T-helper 1 cell (primary cell): ENCODE measurements around the gene ABHD17A.

Experiments used
- DNase-seq, 5 donors: peaks; one replicate each; pipeline ENCODE4 v3.0.0-alpha.2; 2012 to 2020

ABHD17A gene

GRCh38 chr19:1837222-1837565 lies 48.1 kb downstream of the ABHD17A start:
- DNase-seq: no peak

DNA sequence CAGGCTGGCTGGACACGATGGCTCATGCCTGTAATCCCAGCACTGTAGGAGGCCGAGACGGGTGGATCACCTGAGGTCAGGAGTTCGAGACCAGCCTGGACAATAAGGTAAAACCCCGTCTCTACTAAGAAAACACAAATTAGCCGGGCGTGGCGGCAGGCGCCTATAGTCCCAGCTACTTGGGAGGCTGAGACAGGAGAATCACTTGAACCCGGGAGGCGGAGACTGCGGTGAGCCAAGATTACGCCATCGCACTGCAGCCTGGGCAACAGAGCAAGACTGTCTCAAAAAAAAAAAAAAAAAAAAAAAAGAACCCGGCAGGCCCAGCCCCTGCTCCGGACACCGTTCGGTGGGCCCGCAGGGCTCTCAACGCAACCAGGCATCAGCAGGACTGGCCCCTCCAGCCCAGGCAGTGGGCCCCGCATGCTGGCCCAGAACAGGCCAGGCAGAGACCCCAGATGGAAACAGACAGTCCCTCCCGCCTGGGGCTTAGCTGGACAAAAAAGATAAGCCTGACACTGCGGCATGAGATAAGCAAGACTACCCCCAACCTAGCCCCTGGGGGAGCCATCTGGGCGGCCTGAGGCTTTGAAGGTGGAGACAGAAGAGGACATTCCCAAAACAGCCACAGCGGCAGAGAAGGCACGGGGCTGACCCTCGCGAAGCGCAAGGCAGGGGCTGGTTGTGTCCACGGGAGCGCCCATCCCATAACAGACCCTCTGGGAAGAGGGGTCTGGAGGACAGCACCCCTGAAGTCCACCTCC lies 48.7 kb downstream of the ABHD17A start:
- no peak for DNase-seq

- no peak for DNase-seq
Measured at GRCh38 chr19:1833540-1833939, 51.8 kb downstream of the ABHD17A start.

- DNase-seq: no peak
Measured at GRCh38 chr19:1832046-1832663, 53.1 kb downstream of the ABHD17A start.

- no peak for DNase-seq
Measured at GRCh38 chr19:1830978-1831377, 54.3 kb downstream of the ABHD17A start.

- no peak for DNase-seq
Measured at GRCh38 chr19:1830568-1830967, 54.7 kb downstream of the ABHD17A start.

- DNase-seq: no peak
Measured at GRCh38 chr19:1829958-1830357, 55.3 kb downstream of the ABHD17A start.

DNA sequence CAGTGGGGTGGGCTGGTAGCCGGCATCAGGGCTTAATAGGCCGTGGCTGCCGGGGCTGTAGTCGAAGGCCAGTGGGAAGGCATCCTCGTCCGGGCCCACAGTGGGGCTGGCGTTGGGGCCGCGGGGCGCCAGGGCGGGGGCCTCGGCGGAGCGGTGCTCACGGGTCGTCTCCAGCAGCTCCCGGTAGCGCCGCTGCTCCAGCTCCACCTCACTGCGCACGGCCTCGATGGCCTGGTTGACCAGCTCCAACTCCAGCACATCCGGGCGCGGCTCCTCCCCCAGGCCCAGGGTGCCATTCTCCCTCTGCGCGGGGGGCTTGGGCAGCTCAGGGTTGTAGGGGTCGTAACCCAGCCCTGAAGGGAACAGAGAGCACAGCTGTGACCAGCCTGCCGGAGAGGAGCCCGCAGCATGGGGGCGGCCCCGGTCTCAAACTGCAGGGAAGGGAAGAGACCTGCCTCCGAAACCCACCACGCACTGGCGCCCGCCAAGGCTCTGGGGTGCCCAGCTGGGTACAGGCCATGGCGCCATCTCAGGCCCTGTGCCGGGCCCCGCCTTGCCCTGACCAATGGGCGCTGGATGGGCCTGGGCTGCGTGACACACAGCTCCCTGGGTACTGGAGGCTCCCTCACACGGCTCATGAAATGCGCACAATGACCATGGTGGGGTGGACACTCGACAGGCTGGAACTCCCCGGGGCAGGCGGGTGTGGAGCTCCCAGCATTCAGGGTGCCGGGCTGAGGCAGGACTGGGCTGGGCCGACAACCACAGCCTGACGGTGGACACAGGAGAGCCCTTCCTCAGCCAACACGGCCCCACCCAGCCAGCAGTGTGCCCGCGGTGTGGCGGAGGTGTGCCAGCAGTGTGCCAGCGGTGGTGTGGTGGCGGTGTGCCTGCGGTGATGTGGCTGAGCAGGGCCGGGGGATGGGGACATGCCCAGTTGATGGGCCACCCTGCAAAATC lies 56.7 kb downstream of the ABHD17A start:
- DNase-seq: no peak

DNA sequence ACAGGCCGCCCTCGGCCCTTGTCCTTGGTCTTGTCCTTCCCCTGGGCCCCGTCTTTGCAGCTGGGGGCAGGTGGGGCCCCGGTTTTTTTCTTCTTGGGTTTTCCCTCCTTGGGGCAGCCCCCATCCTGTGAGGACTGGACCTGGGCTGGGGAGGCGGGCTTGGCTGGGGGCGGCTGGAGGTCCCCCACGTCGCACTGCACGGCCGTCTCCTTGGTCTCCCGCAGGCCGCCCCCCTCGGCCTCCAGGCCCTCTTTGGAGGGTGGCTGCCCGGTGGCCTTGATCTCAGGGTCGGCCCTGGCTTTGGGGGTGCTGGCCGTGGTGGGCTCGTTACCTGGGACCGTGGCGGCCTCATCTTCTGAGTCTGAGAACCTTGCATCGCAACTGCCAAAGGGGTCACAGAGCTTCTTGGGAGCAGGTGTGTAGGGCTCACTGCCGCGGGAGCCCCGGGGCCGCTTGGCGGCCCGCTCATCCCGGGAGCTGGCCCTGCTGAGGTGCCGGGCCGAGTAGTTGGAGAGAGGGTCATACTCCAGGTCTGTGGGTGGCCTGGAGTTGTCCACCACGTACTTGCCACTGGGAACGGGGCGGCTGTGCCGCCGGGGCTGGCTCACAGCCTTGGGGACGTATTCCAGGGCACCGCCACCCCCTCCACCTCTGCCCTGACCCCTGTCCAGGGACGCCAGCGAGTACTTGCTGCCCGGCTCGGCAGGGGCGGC lies 57.6 kb downstream of the ABHD17A start:
- no peak for DNase-seq
